HCT116 (cell line): ENCODE data around the gene CD93. TPM values are rescaled to one million over a fixed set of nuclear protein-coding genes. Genes with fewer than 3 reads are reported as not detected.

Experiments used
- ATAC-seq: fragments of 200-7000 bp; cut with Tn5 transposase; 2 replicates; pipeline ENCODE4 v1.9.1; 2020; ENCODE audit warnings: mild to moderate bottlenecking, moderate library complexity
- BruUV-seq: library from RNA; stranded (reverse); fragments of 400-500 nt; replicated peaks from 2 replicates; lab custom pipeline; 2021; lab: Mats Ljungman, UMichigan
- CTCF ChIA-PET: fragments of 300-600 bp; sonication (Branson Sonifier 250); formaldehyde crosslinking; loops from one replicate; lab custom pipeline; 2021; ENCODE audit warnings: antibody characterized with exemption; lab: Charles Lee
- POLR2A ChIA-PET: fragments of 300-600, 350-600 bp; sonication (Branson Sonifier 250); formaldehyde crosslinking; loops from one replicate; lab custom pipeline; 2021; ENCODE audit warnings: antibody characterized with exemption; lab: Charles Lee
- RAD21 ChIA-PET, 2 experiments: fragments of 300-600 bp; sonication (Branson Sonifier 250); formaldehyde crosslinking; loops; one replicate each; lab custom pipeline; 2023; ENCODE audit warnings: low total read pairs in 2 of 2; ENCODE audit not compliant: uncharacterized antibody in 2 of 2, unreplicated experiment in 2 of 2, low non-redundant PET in 1 of 2; lab: Charles Lee
- DNase-seq: peaks from one replicate; pipeline ENCODE4 v3.0.0-alpha.2; 2010; ENCODE audit warnings: low read depth, low spot score
- H2AFZ ChIP-seq: fragments of 200-600 bp; shearing (Covaris generic), sonication (generic); 2 replicates; pipeline ENCODE4 v1.6.1; 2017; ENCODE audit warnings: low read depth, mixed run types, mixed read lengths, antibody characterized with exemption, low read length; ENCODE audit not compliant: poor library complexity, severe bottlenecking
- H3K27ac ChIP-seq: 2 replicates; pipeline ENCODE4 v1.5.1; 2012; ENCODE audit warnings: low read depth, low read length
- H3K27me3 ChIP-seq: fragments of 200-600 bp; sonication (generic); 2 replicates; pipeline ENCODE4 v1.6.1; 2016; ENCODE audit warnings: mixed run types, low read length, mixed read lengths; ENCODE audit not compliant: insufficient read depth
- H3K36me3 ChIP-seq, 2 experiments: fragments of 200-500 bp in 1 of 2; fragments of 200-600 bp in 1 of 2; sonication (Bioruptor generic) in 1 of 2; sonication (generic) in 1 of 2; 2 replicates each; pipeline versions ENCODE4 v1.5.1 to v1.6.1; 2014 to 2016; ENCODE audit warnings: low read length in 2 of 2, inconsistent platforms in 1 of 2, mixed read lengths in 1 of 2, mixed run types in 1 of 2; ENCODE audit not compliant: insufficient read depth in 2 of 2, control insufficient read depth in 1 of 2
- H3K4me1 ChIP-seq, 2 experiments: fragments of 200-600 bp in 1 of 2; sonication (generic) in 1 of 2; 2 replicates each; pipeline versions ENCODE4 v1.5.1 to v1.6.1; 2012 to 2017; ENCODE audit warnings: low read length in 2 of 2, inconsistent platforms in 1 of 2, mild to moderate bottlenecking in 1 of 2, mixed read lengths in 1 of 2, mixed run types in 1 of 2, moderate library complexity in 1 of 2; ENCODE audit not compliant: insufficient read depth in 2 of 2, control insufficient read depth in 1 of 2
- H3K4me2 ChIP-seq: fragments of 200-600 bp; sonication (generic); 2 replicates; pipeline ENCODE4 v1.6.1; 2017; ENCODE audit warnings: mixed run types, low read length, mixed read lengths
- H3K4me3 ChIP-seq, 2 experiments: fragments of 200-600 bp in 1 of 2; sonication (generic) in 1 of 2; replicated peaks in 1 of 2; 2 replicates each; pipeline ENCODE4 v1.5.1; 2011 to 2016; ENCODE audit warnings: low read length in 2 of 2, control low read depth in 1 of 2, low read depth in 1 of 2, mild to moderate bottlenecking in 1 of 2, mixed read lengths in 1 of 2, mixed run types in 1 of 2
- H3K79me2 ChIP-seq: fragments of 200-600 bp; sonication (generic); 2 replicates; pipeline ENCODE4 v1.6.1; 2017; ENCODE audit warnings: mild to moderate bottlenecking, mixed run types, low read length, moderate library complexity, mixed read lengths; ENCODE audit not compliant: insufficient read depth
- H3K9ac ChIP-seq: fragments of 200-600 bp; sonication (generic); 2 replicates; pipeline ENCODE4 v1.6.1; 2016; ENCODE audit warnings: low read length, mixed read lengths
- H3K9me2 ChIP-seq: fragments of 200-600 bp; sonication (generic), shearing (Covaris generic); 2 replicates; pipeline ENCODE4 v1.6.1; 2017; ENCODE audit warnings: mixed run types, mild to moderate bottlenecking, moderate library complexity; ENCODE audit not compliant: insufficient read depth
- H3K9me3 ChIP-seq, 2 experiments: fragments of 200-500 bp in 1 of 2; fragments of 200-600 bp in 1 of 2; sonication (Bioruptor generic) in 1 of 2; sonication (generic) in 1 of 2; 2 replicates each; pipeline ENCODE4 v1.6.1; 2014 to 2017; ENCODE audit warnings: low read length in 2 of 2, mixed read lengths in 2 of 2, inconsistent platforms in 1 of 2, low read depth in 1 of 2, mild to moderate bottlenecking in 1 of 2, mixed run types in 1 of 2, moderate library complexity in 1 of 2; ENCODE audit not compliant: control insufficient read depth in 1 of 2, insufficient read depth in 1 of 2
- H4K20me1 ChIP-seq: fragments of 200-600 bp; sonication (generic), shearing (Covaris generic); 2 replicates; pipeline ENCODE4 v1.6.1; 2017; ENCODE audit warnings: mixed run types, mild to moderate bottlenecking, moderate library complexity; ENCODE audit not compliant: insufficient read depth
- ATF3 ChIP-seq: IDR thresholded peaks from 2 replicates; pipeline ENCODE4 v1.6.1; 2012
- CBX3 ChIP-seq: IDR thresholded peaks from 2 replicates; pipeline ENCODE4 v1.6.1; 2012; ENCODE audit warnings: low read depth
- CTCF ChIP-seq, 3 experiments: fragments of 200-600 bp in 1 of 3; sonication (generic) in 1 of 3; IDR thresholded peaks in 2 of 3; conservative IDR thresholded peaks in 1 of 3; 2 replicates each; pipeline ENCODE4 v1.5.1; 2012 to 2017; ENCODE audit warnings: low read depth in 2 of 3, low read length in 2 of 3, antibody characterized with exemption in 1 of 3, borderline replicate concordance in 1 of 3, control low read depth in 1 of 3, mild to moderate bottlenecking in 1 of 3, mixed read lengths in 1 of 3, mixed run types in 1 of 3, moderate library complexity in 1 of 3; ENCODE audit not compliant: insufficient read depth in 1 of 3
- EGR1 ChIP-seq: IDR thresholded peaks from 2 replicates; pipeline ENCODE4 v1.6.1; 2012; ENCODE audit warnings: low read depth
- ELF1 ChIP-seq: IDR thresholded peaks from 2 replicates; pipeline ENCODE4 v1.6.1; 2012; ENCODE audit warnings: low read depth, borderline replicate concordance
- EZH2 ChIP-seq: fragments of 200-600 bp; sonication (generic); IDR thresholded peaks from 2 replicates; pipeline ENCODE4 v1.6.1; 2017; ENCODE audit warnings: antibody characterized with exemption, mixed run types
- EZH2phosphoT487 ChIP-seq: fragments of 200-600 bp; IDR thresholded peaks from 2 replicates; pipeline ENCODE4 v1.6.1; 2018; ENCODE audit warnings: antibody characterized with exemption, borderline replicate concordance
- FOSL1 ChIP-seq: IDR thresholded peaks from 2 replicates; pipeline ENCODE4 v1.6.1; 2012; ENCODE audit warnings: low read depth
- JUND ChIP-seq: IDR thresholded peaks from 2 replicates; pipeline ENCODE4 v1.6.1; 2012
- MAX ChIP-seq: IDR thresholded peaks from 2 replicates; pipeline ENCODE4 v1.6.1; 2012
- POLR2A ChIP-seq: IDR thresholded peaks from 2 replicates; pipeline ENCODE4 v1.7.0; 2011; ENCODE audit warnings: borderline replicate concordance; ENCODE audit not compliant: insufficient read depth, insufficient read length; ENCODE audit errors: extremely low read depth
- POLR2AphosphoS5 ChIP-seq: IDR thresholded peaks from 2 replicates; pipeline ENCODE4 v1.6.1; 2011; ENCODE audit warnings: mild to moderate bottlenecking, low read depth, low read length, moderate library complexity
- RAD21 ChIP-seq: IDR thresholded peaks from 2 replicates; pipeline ENCODE4 v1.6.1; 2012; ENCODE audit warnings: low read depth, mild to moderate bottlenecking
- SP1 ChIP-seq: IDR thresholded peaks from 2 replicates; pipeline ENCODE4 v1.6.1; 2012; ENCODE audit warnings: low read depth
- SRF ChIP-seq: IDR thresholded peaks from 2 replicates; pipeline ENCODE4 v1.6.1; 2012; ENCODE audit warnings: low read depth
- TCF7L2 ChIP-seq: IDR thresholded peaks from 2 replicates; pipeline ENCODE4 v1.7.0; 2011; ENCODE audit warnings: borderline replicate concordance, inconsistent platforms; ENCODE audit not compliant: insufficient read depth, insufficient read length; ENCODE audit errors: extremely low read depth
- YY1 ChIP-seq: IDR thresholded peaks from 2 replicates; pipeline ENCODE4 v1.6.1; 2011; ENCODE audit warnings: low read length, low read depth, moderate library complexity, mild to moderate bottlenecking; ENCODE audit not compliant: insufficient replicate concordance; ENCODE audit errors: extremely low read depth
- ZFX ChIP-seq: fragments of 450-650 bp; IDR thresholded peaks from 2 replicates; pipeline ENCODE4 v1.6.1; 2017
- ZNF274 ChIP-seq: fragments of 200-500 bp; sonication (Bioruptor generic); IDR thresholded peaks from 2 replicates; pipeline ENCODE4 v1.6.1; 2014; ENCODE audit warnings: mild to moderate bottlenecking, low read depth, low read length, inconsistent platforms
- intact Hi-C: fragments of 100-400 bp; cut with micrococcal nuclease; formaldehyde crosslinking; loops from 2 replicates; pipeline ENCODE4 v1.10.0; 2022
- total RNA-seq: library from RNA; stranded (reverse); gene quantifications from one replicate; pipeline ENCODE4 v1.2.1, GENCODE V29; 2021; ENCODE audit not compliant: unreplicated experiment
- TF ChIP-seq, protein P1 (sequence below): IDR thresholded peaks from 2 replicates; pipeline ENCODE4 v1.6.1; 2011; ENCODE audit warnings: mild to moderate bottlenecking, low read length, moderate library complexity; ENCODE audit not compliant: insufficient replicate concordance; ENCODE audit errors: extremely low read depth

The CD93 gene
- total RNA-seq, 1 experiment from 2014 or later: 0.07 TPM

- no peak overlapping the region for H3K27ac ChIP-seq
- no TSS peak for BruUV-seq
- H3K4me3 ChIP-seq: no peak overlapping the region
- H4K20me1 ChIP-seq: no peaks in the 10 kb centered on the region
- H3K36me3 ChIP-seq: no peaks in the 10 kb centered on the region
- ChIA-PET RAD21 (no interaction called here), POLR2A (no interaction called here), CTCF (no interaction called here)
- no peak overlapping the region for H3K9ac ChIP-seq
- intact Hi-C loops: no loop called here
- TF ChIP-seq ZNF274 (no peak), RAD21 (no peak), ELF1 (no peak), ZFX (no peak), YY1 (no peak), POLR2AphosphoS5 (no peak), EZH2phosphoT487 (no peak), SRF (no peak), FOSL1 (no peak), CTCF (IDR thresholded peaks at IDR 0.05 in 2 of 3, conservative IDR thresholded peaks at IDR 0.05 in 1 of 3; ENCODE audit: borderline replicate concordance in 1 of 3, insufficient read depth in 1 of 3, low read depth in 2 of 3, low read length in 2 of 3) (no peak), EGR1 (no peak), ATF3 (no peak), SP1 (no peak), EZH2 (no peak), POLR2A (no peak), JUND (no peak), CBX3 (no peak), TCF7L2 (no peak), MAX (no peak)
- TF ChIP-seq, protein P1, sequence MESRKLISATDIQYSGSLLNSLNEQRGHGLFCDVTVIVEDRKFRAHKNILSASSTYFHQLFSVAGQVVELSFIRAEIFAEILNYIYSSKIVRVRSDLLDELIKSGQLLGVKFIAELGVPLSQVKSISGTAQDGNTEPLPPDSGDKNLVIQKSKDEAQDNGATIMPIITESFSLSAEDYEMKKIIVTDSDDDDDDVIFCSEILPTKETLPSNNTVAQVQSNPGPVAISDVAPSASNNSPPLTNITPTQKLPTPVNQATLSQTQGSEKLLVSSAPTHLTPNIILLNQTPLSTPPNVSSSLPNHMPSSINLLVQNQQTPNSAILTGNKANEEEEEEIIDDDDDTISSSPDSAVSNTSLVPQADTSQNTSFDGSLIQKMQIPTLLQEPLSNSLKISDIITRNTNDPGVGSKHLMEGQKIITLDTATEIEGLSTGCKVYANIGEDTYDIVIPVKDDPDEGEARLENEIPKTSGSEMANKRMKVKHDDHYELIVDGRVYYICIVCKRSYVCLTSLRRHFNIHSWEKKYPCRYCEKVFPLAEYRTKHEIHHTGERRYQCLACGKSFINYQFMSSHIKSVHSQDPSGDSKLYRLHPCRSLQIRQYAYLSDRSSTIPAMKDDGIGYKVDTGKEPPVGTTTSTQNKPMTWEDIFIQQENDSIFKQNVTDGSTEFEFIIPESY: no peak
- no peak overlapping the region for H3K4me2 ChIP-seq
- ATAC-seq (no peak), DNase-seq (no peak)
- no peaks in the 10 kb centered on the region for H3K9me2 ChIP-seq
- H3K79me2 ChIP-seq: no peaks in the 10 kb centered on the region
- peaks cover 0 to 18% of the 10 kb centered on the region in 2 experiments; a peak in 2 of 4 replicates for H3K4me1 ChIP-seq
- H3K9me3 ChIP-seq: no peaks in the 10 kb centered on the region
- no peaks in the 10 kb centered on the region for H3K27me3 ChIP-seq
- no peak overlapping the region for H2AFZ ChIP-seq
These were observed 46.3 kb upstream of the CD93 start for GRCh38 chr20:23132293-23132929.
